AG08395 (cell line): ENCODE measurements around the gene PSTPIP1.
"Not testable (repeated sequence)": the region's sequence is repeated elsewhere in the genome, so short reads cannot be mapped to it uniquely, and the experiment has no call there.

Experiments
- DNase-seq: peaks from one replicate; pipeline ENCODE4 v3.0.0; 2012; ENCODE audit warnings: mixed read lengths, low spot score

PSTPIP1 gene

DNA sequence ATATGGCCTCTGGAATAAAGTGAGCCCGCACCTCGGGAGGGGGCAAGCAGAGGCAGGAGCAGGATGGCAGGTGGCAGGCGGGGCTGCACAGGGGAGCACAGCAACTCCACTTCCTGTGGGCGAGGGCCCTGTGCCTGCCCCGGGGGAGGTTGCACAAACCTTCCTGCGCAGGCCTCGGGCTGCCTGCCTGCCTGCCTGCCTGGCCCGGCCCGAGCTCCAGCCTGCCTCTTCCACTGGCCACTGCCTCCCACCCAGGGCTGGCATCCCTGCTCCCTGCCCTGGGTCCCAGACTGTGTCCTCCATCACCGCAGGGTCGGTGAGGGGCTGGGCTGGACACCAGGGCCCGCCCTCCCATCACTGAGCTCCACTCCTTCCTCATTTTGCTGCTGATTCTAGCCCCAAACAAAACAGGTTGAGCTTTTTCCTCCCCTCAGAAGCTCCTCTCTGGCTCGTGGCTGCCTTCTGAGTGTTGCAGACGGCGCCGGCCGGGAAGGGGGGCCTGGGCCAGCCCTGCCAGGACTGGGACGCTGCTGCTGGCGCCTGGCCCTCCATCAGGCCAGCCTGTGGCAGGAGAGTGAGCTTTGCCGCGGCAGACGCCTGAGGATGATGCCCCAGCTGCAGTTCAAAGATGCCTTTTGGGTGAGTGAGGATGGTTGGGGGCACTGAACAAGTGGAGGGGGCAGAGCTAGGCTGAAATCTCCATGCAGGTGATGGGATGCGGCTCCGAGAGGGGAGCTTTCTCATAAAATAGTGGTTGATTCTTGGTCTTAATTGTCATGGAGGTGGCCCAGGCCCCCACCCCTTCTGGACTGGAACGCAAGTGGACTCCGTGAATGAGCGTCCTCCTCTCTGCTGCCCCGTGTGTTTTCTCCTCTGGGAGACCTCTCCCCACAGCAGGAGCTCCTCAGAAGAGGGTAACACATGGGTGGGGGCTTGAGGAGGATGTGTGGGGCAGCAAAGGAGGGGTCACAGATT is at the start of gene PSTPIP1:
PSTPIP1 (plus strand) TSS at position 156 of the 975 bp plus-strand sequence; CDS start at position 604, 448 bp downstream.
- DNase-seq = peak; percentile 55

- DNase-seq = no peak
Observed at GRCh38 chr15:76945494-76946093, 49.3 kb upstream of the PSTPIP1 start.

GRCh38 chr15:76947454-76947853 is 47.5 kb upstream of the PSTPIP1 start:
- no peak for DNase-seq

GRCh38 chr15:76951220-76951619 is 43.7 kb upstream of the PSTPIP1 start:
- no peak for DNase-seq

- no peak for DNase-seq
Observed at GRCh38 chr15:76953913-76954312, 41.0 kb upstream of the PSTPIP1 start.

GRCh38 chr15:76954744-76955143 is 40.2 kb upstream of the PSTPIP1 start:
- no peak for DNase-seq

DNA sequence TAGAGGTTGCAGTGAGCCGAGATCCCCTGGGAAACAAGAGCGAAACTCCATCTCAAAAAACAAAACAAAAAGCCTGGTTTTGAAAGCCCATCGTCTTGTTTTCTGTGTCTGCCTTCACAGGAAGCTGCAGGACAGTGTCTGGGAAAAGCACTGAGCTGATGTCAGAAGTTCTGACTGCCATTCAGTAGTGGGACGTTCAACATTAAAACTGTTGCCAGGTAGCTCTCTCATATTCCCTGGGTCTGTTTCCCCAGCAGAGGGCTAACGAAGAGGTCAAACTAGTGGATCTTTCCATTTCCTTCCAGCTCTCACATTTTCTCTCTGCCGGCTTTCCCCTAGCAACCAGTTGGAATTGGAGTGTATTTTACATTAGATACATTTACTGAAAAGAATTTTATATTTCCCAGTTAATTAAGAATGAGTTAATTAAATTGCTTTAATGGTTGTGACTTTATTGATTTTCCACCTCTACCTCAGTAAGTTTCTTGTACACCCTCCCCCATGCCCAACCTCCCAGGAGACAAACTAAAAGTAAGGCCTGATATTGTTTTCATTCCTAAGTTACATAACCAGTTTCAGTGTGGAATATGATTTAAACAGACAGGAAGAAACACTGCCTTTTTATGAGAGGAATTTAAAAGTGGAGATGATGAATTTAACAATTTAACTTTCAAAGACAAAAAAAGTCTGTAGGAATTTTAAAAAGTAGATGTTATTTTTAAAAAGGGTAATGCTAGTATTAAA is 33.5 kb upstream of the PSTPIP1 start:
- no peak for DNase-seq

DNA sequence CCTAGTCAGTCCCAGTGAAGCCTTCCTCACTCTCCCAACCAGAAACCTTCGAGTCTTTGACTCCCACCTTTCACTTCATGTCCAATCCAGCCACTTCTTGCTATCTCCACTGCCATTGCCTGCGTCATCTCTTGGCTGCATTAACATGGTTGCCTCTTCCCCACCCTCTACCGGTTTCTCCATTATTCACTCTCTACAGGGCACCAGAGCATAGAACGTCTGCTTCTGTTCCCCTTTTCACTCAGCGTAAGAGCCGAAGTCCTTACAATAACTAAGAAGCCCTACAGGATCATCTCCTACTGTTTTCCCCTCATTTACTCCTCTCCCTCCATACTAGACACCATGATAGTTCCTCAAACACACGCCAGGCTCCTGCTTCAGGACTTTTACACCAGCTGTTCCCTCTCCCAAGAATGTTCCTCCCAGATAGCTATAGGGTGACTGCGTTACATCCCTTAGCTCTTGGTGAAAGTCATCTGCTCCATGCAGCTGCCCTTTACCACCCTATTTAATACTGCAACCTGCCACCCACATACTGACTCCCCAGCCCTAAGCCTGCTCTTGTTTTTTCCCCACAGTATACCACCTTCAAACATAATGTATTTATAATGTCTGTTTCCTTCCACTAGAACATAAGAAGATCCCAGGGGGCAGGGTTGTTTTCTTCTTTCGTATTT is 32.5 kb upstream of the PSTPIP1 start:
- DNase-seq = no peak

DNA sequence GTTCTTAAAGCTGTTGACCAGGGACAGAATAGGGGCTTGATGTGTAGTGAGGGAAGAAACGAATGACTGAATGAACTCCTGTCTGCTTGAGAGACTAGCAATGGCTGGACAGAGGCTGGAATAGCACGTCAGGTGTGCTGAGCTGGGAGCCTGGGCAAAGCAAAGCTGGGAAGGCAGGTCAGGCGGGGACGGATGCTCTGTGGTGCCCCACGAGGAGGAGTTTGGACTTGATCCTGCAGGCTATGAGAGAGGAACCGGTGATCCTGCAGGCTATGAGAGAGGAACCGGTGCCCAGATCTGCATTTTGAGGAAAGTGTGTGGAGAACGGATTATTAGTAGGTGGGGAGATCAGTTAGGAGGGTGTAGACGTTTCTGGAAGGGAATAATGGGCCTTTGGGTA is 31.3 kb upstream of the PSTPIP1 start:
- no peak for DNase-seq

DNA sequence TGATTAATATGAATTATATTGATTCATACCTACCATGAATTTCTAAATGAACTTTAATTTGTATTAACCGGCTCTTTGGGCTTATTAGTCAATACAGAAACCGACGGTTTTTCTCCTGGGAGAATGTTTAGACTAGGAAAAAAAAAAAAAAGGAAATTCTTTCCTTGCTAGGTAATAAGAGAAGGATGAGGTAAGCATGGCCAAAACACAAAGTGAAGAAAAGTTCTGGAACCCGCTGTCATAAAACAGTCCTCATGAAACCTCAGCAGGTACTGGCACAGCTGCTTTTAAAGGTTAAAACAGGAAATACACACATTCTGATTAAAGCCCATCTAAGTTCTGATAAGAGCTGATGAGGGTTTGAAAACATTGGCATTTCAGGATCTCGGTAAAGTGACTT is 30.8 kb upstream of the PSTPIP1 start:
- no peak for DNase-seq

GRCh38 chr15:76966051-76966450 is 28.9 kb upstream of the PSTPIP1 start:
- not testable (repeated sequence) for DNase-seq

- DNase-seq = no peak
Observed at GRCh38 chr15:76967067-76967466, 27.9 kb upstream of the PSTPIP1 start.

- DNase-seq = no peak
Observed at GRCh38 chr15:76968306-76968705, 26.6 kb upstream of the PSTPIP1 start.

DNA sequence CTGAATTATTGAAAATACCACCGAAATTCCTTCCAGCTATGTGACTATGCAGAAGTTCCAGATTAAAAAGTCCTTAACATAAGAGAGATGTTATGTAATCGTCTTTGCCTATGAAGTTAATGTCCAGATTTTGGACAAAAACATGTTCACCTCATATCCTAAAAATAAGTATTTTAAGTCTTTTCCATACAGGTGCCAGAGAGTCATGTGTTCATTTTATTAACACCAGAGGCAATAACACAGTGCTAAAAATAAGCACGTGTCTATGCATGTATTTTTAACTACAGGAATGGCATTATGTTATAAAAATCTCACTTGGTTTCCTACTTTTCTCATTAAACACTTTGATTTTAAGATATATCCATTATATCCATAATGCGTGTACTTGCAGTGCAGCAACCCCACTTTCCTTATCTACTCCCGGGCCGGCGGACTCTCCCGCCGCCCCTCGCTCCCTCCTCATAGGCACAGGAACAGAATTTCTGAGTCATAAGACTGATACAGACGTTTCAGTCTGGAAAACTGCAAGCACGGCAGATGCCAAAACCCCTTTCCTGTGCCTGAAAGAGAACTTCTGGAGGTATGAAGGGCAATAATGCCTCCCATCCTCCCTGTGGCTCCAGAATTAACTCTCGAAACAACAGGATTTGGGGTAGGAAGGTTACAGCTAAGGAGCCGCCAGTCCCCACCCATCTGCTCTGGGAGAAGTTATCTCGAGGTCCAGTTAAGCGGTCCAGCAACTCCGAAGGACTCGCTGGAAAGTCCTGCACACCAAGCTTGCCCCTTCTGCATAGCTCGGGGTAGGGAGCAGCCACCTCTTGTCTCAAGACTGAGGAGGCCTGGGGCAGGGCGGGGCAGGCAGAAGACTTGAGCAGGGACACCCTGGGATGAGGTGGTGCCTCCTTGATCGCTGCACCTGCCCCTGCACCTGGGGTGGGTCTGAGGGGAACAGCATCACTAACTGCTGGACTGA is 22.3 kb upstream of the PSTPIP1 start:
- no peak for DNase-seq

- DNase-seq = peak; percentile 43
Observed at GRCh38 chr15:76973362-76973743, 21.6 kb upstream of the PSTPIP1 start.

DNA sequence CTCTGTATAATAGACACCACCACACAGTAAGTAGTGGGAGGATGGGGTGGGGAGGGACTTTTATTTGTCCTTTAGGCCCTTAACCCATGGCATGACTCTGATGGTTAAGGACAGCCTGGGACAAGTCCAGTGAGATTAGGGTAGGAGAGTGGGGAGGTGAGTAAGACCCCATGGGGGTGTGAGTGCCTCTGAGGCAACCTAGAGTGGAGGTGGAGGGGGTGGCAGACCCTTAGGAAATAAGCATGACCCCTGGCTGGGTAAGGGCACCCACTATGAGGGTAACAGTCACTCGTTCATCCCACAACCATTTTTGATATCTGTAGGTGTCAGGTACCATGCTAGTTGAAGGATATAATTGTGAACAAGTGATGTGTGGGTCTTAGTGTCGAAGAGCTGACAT is 21.0 kb upstream of the PSTPIP1 start:
- DNase-seq = no peak

DNA sequence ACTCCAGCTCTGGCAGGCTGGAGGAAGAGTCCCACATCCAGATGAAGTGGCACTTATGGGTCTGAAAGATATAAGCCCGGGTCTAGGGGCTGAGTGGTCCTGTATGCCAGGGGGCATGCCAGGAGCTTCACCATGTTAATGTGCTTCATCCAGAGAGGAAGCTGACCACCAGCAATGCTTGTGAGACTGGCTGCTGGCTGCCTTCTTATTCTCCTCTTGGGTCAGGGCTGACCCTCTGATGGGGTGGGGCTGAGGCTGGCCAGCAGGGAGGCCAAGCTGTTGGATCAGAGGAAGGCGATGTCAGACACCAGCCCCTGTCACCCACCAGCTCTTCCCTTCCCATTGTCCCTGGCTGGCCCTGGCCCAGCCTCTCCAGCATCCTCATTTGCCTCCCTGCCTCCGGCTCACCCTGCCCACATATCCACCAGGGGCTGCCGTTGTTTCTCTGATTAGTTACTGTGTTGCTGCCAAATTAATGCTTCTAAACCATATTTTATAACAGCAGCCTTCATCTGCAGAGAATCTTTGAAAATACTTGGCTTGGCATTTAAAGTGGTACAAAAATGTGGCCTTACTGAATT is 20.4 kb upstream of the PSTPIP1 start:
- DNase-seq = no peak

DNA sequence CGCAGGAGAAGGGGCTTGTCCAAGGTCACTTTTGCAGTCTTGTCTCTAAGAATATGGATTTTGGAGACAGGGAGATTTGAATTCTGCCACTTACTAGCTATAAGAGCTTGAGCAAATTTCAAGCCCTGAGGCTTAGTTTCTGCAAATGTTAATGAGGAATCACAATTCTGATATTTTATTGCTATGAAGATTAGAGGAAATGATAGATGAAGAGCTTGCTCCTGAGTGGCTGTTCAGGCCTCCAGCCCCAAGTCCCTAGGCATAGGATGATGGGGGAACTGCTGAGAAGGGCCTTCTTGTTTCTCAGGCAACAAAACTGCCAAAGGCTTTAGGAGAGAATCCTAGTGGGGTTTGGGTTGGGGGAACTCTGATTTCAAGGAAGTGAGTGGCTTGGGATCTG is 18.8 kb upstream of the PSTPIP1 start:
- no peak for DNase-seq

- DNase-seq = no peak
Observed at GRCh38 chr15:76976572-76977270, 18.2 kb upstream of the PSTPIP1 start.
